GM12892 (cell line): ENCODE measurements around the gene RNF207.
A peak's percentile ranks its signal among the peaks of the same experiment; 100 is the strongest.

Experiments used
- DNase-seq: peaks from one replicate; pipeline ENCODE4 v3.0.0; 2011; ENCODE audit not compliant: insufficient read length
- FAIRE-seq: peaks from 2 replicates; lab custom pipeline; 2011; peaks lifted over from hg19 to GRCh38; lab: Jason Lieb, UNC
- POLR2A ChIP-seq: IDR thresholded peaks from 2 replicates; pipeline ENCODE4 v1.6.1; 2011; ENCODE audit warnings: low read depth, low read length, control low read depth
- POLR2AphosphoS5 ChIP-seq: IDR thresholded peaks from 2 replicates; pipeline ENCODE4 v1.6.1; 2011; ENCODE audit warnings: low read depth, low read length, control low read depth
- TAF1 ChIP-seq: IDR thresholded peaks from 2 replicates; pipeline ENCODE4 v1.6.1; 2011; ENCODE audit warnings: low read depth, mild to moderate bottlenecking, control low read depth, low read length, borderline replicate concordance

RNF207 gene

GRCh38 chr1:6177681-6178380, 28.1 kb upstream of the RNF207 start:
- TF ChIP-seq POLR2AphosphoS5, result no peak
- TF ChIP-seq TAF1, result no peak
- no peak for TF ChIP-seq POLR2A
- no peak for DNase-seq
- no peak for FAIRE-seq

GRCh38 chr1:6178751-6179563, 27.0 kb upstream of the RNF207 start:
- DNase-seq, result no peak
- FAIRE-seq, result no peak
- TF ChIP-seq POLR2A (no peak), TAF1 (no peak), POLR2AphosphoS5 (no peak)

- FAIRE-seq (no peak), DNase-seq (no peak)
- TF ChIP-seq POLR2A, result no peak
- no peak for TF ChIP-seq POLR2AphosphoS5
- TF ChIP-seq TAF1, result no peak
These were observed 26.2 kb upstream of the RNF207 start for GRCh38 chr1:6179564-6180175.

DNA sequence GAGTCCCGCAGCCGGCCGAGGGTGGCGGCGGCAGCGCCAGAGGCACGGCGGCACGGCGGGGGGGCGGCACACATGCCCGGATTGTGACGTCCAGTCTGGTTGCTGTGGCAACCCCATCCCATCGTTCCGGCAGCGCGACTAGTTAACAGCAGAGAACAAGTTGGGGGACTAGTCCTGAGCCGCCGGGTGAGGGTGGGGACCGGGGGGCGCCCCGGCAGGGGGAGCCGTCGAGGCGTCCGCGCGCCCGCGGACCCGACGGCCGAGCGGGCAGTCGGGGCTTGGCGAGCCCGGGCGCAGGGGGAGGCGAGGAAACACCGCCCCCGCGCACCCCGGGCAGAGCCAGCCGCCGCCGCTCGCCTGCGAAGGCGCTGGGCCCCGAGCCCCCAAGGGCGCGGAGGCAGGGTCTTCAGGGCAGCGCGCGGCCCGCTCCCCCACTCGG, 25.6 kb upstream of the RNF207 start, which contains the start of gene CHD5:
Gene CHD5, minus strand, starts transcription at position 54 of the 439 bp plus-strand sequence. CDS start 298 bp downstream, outside the sequence.
- no peak for DNase-seq
- TF ChIP-seq POLR2AphosphoS5 (no peak), POLR2A (no peak), TAF1 (no peak)
- no peak for FAIRE-seq

DNA sequence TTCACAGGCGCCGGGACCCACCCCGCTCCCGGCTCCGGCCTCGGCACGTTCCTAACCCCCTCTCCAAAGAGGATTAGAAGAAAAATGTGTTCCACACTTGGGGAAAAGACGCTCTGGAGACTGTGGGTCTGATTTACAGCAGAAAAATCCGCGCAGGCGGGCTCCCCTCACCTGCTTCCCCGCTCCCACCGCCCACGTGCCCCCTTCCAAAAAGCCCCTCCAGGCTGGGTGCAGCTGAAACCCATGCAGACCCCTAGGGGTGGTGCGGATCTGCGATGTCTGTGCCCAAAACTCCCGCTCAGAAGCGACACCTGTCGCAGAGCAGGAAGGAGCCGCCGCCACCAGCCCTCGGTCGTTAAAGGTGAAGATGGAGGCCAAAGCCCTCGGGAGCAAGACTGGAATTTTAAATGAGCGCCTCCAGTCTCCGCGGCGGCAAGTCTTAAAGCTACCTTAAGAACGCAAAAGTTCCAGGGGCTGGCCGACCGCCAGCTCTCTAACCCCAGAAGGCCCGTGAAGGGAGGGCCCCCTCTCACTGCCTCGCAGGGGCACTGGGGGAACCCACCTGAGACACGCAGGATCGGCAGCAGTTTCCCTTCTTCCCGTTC, 25.1 kb upstream of the RNF207 start:
- FAIRE-seq (no peak), DNase-seq (no peak)
- no peak for TF ChIP-seq POLR2A
- TF ChIP-seq TAF1, result no peak
- TF ChIP-seq POLR2AphosphoS5, result no peak

DNA sequence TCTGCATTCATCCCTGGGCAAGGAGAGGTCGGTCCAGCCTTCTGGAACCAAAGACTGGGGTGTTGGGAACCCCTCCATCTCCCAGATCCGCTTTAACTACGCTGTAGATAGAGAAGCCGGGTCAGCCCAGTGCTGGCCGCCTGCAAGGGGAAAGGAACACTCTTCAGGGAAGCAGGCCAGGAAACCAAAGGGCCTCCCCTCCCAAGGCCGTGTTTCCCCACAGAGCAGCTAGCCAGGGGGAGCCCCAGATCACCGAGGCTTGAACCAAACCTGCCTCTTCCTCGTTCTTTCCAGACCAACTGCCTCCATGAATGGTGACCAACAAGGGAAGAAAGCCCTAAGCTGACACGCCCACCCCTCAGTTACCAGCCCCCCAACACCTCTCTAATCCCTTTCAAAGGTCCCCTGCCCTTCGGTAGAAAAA, 24.6 kb upstream of the RNF207 start:
- FAIRE-seq, result no peak
- DNase-seq, result no peak
- TF ChIP-seq TAF1 (no peak), POLR2A (no peak), POLR2AphosphoS5 (no peak)

DNA sequence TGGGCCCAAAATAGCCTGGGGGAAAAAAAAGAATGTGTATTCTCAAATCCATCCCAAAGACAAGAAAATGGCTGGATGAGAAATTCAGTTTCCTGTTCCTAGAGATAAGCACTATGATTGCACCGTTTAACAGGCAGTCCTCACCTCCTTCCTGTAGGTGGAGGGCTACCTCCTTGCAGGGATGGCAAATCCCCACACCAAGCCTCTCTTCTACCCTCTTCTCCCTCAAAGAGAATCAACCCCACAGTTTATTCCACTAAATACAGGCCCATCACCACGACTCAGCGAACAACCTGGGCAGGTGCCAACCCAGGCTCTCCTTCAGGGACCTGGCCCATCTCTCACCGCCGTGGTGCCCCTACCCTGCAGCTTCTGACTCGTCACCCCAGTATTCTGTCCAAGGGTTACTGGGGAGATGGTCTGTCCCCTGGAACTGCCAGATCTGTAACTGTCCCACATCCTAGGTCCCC, 22.4 kb upstream of the RNF207 start:
- TF ChIP-seq POLR2A (no peak), POLR2AphosphoS5 (no peak), TAF1 (no peak)
- FAIRE-seq (no peak), DNase-seq (no peak)

DNA sequence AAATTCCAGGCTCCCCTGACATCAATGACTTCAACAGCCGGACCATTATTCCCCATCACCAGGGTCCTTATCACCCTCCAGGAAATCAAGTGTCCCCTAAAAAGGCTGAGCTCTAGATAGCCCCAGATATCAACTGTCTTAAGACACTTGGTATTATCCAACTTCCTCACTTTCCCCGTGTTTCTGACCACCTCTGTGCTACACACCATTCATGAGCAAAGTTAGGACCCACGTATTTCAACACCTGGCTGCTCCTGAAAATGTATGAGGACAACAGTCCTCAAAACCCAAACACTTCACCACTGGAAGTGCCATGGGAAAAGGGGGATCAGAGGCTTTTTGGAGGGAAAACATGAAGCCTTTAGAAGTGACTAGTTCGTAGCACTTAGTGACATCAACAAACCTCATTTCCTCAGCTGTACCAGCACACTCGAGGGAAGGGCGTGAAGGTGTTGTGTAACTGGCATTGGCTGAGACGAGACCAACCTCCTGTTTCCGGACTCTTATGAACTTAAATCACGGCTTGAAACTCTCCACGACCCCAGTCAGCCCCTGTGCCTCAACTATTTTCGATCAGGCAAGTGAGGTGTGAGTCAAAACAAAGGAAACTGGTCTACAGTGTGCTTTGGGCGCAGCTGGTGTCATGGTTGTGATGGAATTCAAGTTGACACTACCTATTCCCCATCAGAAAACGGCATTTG, 21.7 kb upstream of the RNF207 start:
- TF ChIP-seq POLR2AphosphoS5 (peak; percentile 72), POLR2A (no peak; the same call in none of the 2 replicates)
- no peak for DNase-seq
- no peak for FAIRE-seq

- no peak for FAIRE-seq
These were observed 20.8 kb upstream of the RNF207 start for GRCh38 chr1:6185151-6185550.

DNA sequence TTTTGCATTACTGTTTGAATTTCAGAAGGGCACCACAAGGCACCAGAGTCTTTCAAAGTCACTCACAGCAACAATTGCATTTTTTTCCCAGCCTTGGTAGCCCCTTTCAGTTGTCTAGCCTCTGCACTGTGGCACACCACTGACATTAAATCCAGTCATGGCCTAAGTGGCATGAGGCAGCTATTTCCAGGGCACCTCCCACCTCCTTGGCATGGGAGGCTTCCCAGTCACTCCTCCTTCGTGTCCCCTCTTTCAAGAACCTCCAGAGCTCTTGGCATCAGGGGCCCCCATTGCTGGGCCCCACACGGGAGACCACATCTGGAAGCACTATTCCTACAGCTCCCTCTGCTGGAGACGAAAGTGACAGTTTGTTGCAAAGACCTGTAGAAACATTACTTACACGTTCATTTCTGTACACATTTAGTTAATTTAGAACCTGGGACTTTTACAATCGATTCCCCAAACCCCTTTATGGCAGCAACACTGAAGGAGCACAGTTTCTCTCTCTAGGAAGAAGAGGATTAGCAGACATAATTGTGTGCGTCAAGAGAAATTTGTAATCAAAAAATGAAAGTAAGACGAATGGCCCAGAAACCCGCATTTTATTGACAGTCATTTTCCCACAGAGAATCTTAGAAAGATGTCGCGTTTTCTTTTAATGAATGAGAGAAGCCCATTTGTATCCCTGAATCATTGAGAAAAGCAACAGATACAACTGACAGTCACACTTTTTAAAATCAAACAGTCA, 20.1 kb upstream of the RNF207 start:
- FAIRE-seq (no peak), DNase-seq (no peak)
- TF ChIP-seq POLR2A (peak; percentile 48; the same call in 1 of the 2 replicates), TAF1 (no peak), POLR2AphosphoS5 (peak; percentile 61; the same call in 1 of the 2 replicates)

More at GRCh38 chr1:6185151-6185550, 20.8 kb upstream of the RNF207 start:
- no peak for TF ChIP-seq POLR2AphosphoS5
- TF ChIP-seq POLR2A, result no peak
- TF ChIP-seq TAF1, result no peak
- no peak for DNase-seq

- DNase-seq, result no peak
- TF ChIP-seq POLR2A (no peak), POLR2AphosphoS5 (no peak), TAF1 (no peak)
- no peak for FAIRE-seq
These were observed 17.5 kb upstream of the RNF207 start for GRCh38 chr1:6188466-6188865.
